Ovary (tissue), 9 donors: ENCODE results near the gene TRRAP. TPM values are rescaled to one million over a fixed set of nuclear protein-coding genes. Genes with fewer than 3 reads are reported as not detected.

Experiments
- DNase-seq, 5 donors: peaks; one replicate each; pipeline ENCODE4 v3.0.0-alpha.2; 2019 to 2020
- H3K27ac ChIP-seq, 2 donors: fragments of 200-600 bp; one replicate each; pipeline versions ENCODE4 v1.5.1 to v1.8.0; 2019 to 2022
- H3K27me3 ChIP-seq: fragments of 200-600 bp; one replicate; pipeline ENCODE4 v1.8.0; 2022
- H3K36me3 ChIP-seq: fragments of 200-600 bp; sonication (generic); one replicate; pipeline ENCODE4 v1.5.1; 2019
- H3K4me1 ChIP-seq: one replicate; pipeline ENCODE4 v1.8.1; 2013; ENCODE audit warnings: mild to moderate bottlenecking, moderate library complexity; ENCODE audit not compliant: insufficient read depth
- H3K4me3 ChIP-seq: fragments of 200-600 bp; sonication (generic); one replicate; pipeline ENCODE4 v1.5.1; 2017
- H3K9me3 ChIP-seq, 2 donors: fragments of 200-600 bp in 1 of 2; sonication (generic) in 1 of 2; one replicate each; pipeline versions ENCODE4 v1.5.1 to v1.8.1; 2013 to 2019; ENCODE audit warnings: mild to moderate bottlenecking in 1 of 2, moderate library complexity in 1 of 2
- EP300 ChIP-seq: sonication (generic); formaldehyde crosslinking; IDR thresholded peaks from one replicate; pipeline ENCODE4 v1.6.1; 2017; ENCODE audit warnings: antibody characterized with exemption
- POLR2A ChIP-seq: fragments of 450-650 bp; IDR thresholded peaks from one replicate; pipeline ENCODE4 v1.6.1; 2017; ENCODE audit warnings: antibody characterized with exemption, mild to moderate bottlenecking, moderate library complexity
- WGBS, 3 donors: extraction: QIAGEN DNeasy Blood & Tissue Kit in 1 of 3; methylation state at CpG; one replicate each; pipeline versions ENCODE4 v1.1.5 to v1.1.7; 2013 to 2017; 5-methylcytosine and 5-hydroxymethylcytosine counted together
- intact Hi-C, 4 donors: fragments of 100-400 bp; cut with DNase I; formaldehyde crosslinking; loops; one replicate each; pipeline versions ENCODE4 v1.11.0 to v1.15.1; 2022 to 2023
- polyA plus RNA-seq, 2 donors: library from polyadenylated mRNA; stranded (reverse); fragments of 200-250 nt in 1 of 2; fragments of 350-450 nt in 1 of 2; fragmentation: Illumina TruSeq in 1 of 2; extraction: RNeasy Lipid Tissue Mini Kit (QIAGEN cat#74804) in 1 of 2; gene quantifications; one replicate each; pipeline ENCODE4 v1.2.3, GENCODE V29; 2013 to 2014
- total RNA-seq, 7 donors: library from RNA; depleted of rRNA in 2 of 7; stranded (reverse); fragments of >200 nt in 2 of 7; fragmentation: NEBNext Ultra II Directional in 3 of 7; extraction: Animal tissue kit (Norgen Biotek cat#: 25700) in 3 of 7; gene quantifications; one replicate each; pipeline versions ENCODE4 v1.1.0 to v1.2.4, GENCODE V29; 2016 to 2023
- TF ChIP-seq, protein P1 (sequence below), 3 donors: fragments of 450-650 bp in 2 of 3; fragments of 200-600 bp in 1 of 3; IDR thresholded peaks; one replicate each; pipeline versions ENCODE4 v1.5.1 to v1.8.0; 2016 to 2022; ENCODE audit warnings: antibody characterized with exemption in 3 of 3, mild to moderate bottlenecking in 1 of 3
- donor health status: DM: no; HTN: no; CAD: no; lungs with moderate emphysema.
- donor health status: DM: no; HTN: no; CAD: no.
- donor health status: Bipolar disorder and iron deficiency.
- donor health status: DM: yes; HTN: yes; CAD: no.
- donor health status: DM: no; HTN: no; CAD: no.
- donor health status: DM: yes; HTN: yes; CAD: no.

Gene TRRAP
- total and polyA plus RNA-seq, 9 donors, result 15.9 to 47.9 (median 36.6) TPM

- Histone ChIP-seq H3K36me3 (no peaks in the 10 kb centered on the region), H3K27me3 (no peaks in the 10 kb centered on the region), H3K4me1 (no peaks in the 10 kb centered on the region), H3K4me3 (no peak overlapping the region), H3K9me3 (no peaks in the 10 kb centered on the region), H3K27ac (no peak overlapping the region)
- DNase-seq, result no peak
- 74 to 87% (median 80%) methylated on average over 3 of the region's 3 CpGs for WGBS, 3 donors
- TF ChIP-seq POLR2A, result no peak
- TF ChIP-seq, protein P1, sequence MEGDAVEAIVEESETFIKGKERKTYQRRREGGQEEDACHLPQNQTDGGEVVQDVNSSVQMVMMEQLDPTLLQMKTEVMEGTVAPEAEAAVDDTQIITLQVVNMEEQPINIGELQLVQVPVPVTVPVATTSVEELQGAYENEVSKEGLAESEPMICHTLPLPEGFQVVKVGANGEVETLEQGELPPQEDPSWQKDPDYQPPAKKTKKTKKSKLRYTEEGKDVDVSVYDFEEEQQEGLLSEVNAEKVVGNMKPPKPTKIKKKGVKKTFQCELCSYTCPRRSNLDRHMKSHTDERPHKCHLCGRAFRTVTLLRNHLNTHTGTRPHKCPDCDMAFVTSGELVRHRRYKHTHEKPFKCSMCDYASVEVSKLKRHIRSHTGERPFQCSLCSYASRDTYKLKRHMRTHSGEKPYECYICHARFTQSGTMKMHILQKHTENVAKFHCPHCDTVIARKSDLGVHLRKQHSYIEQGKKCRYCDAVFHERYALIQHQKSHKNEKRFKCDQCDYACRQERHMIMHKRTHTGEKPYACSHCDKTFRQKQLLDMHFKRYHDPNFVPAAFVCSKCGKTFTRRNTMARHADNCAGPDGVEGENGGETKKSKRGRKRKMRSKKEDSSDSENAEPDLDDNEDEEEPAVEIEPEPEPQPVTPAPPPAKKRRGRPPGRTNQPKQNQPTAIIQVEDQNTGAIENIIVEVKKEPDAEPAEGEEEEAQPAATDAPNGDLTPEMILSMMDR (IDR thresholded peaks at IDR 0.05), result no peak
- no peak for TF ChIP-seq EP300
- intact Hi-C loops, result no loop called here
Observed at GRCh38 chr7:98934267-98934666, 55.9 kb downstream of the TRRAP start.

GRCh38 chr7:98935811-98936210 is 57.5 kb downstream of the TRRAP start:
- no peak for DNase-seq
- 40 to 51% (median 40%) methylated on average over 2 of the region's 2 CpGs for WGBS, 3 donors
- Histone ChIP-seq H3K27ac (no peak overlapping the region), H3K9me3 (no peaks in the 10 kb centered on the region), H3K27me3 (no peaks in the 10 kb centered on the region), H3K36me3 (no peaks in the 10 kb centered on the region), H3K4me3 (no peak overlapping the region), H3K4me1 (no peaks in the 10 kb centered on the region)
- TF ChIP-seq EP300 (no peak), POLR2A (no peak)
- TF ChIP-seq, protein P1 (IDR thresholded peaks at IDR 0.05), result no peak
- intact Hi-C loops, result no loop called here

DNA sequence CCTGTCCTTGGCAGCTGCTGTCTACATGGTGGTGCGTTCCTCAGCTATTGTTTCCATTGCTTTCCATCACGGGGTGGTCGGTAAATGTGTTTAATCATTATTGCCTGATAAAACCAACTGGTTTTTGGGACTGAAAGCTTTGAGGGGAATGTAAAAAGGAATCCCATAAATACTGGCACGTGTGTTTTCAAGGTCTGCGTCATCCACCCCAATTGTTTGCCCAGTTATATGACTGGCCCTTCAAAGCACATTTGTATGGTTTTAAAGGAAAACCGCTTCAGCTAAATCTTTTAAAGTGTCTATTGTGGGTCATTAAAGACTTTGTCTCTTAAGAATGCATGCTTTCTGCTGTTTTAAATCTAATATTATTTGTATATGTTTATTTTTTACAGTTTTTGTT is 65.0 kb downstream of the TRRAP start:
- intact Hi-C loops, result no loop called here
- Histone ChIP-seq H3K36me3 (no peaks in the 10 kb centered on the region), H3K9me3 (no peaks in the 10 kb centered on the region), H3K27ac (peak overlapping the region in 1 of 2 donors; percentile 38), H3K4me3 (no peak overlapping the region), H3K4me1 (peaks cover 5% of the 10 kb centered on the region), H3K27me3 (no peaks in the 10 kb centered on the region)
- no peak for DNase-seq
- TF ChIP-seq POLR2A, result no peak
- TF ChIP-seq, protein P1 (IDR thresholded peaks at IDR 0.05), result no peak
- no peak for TF ChIP-seq EP300
- 18 to 45% (median 25%) methylated on average over 6 of the region's 6 CpGs for WGBS, 3 donors

DNA sequence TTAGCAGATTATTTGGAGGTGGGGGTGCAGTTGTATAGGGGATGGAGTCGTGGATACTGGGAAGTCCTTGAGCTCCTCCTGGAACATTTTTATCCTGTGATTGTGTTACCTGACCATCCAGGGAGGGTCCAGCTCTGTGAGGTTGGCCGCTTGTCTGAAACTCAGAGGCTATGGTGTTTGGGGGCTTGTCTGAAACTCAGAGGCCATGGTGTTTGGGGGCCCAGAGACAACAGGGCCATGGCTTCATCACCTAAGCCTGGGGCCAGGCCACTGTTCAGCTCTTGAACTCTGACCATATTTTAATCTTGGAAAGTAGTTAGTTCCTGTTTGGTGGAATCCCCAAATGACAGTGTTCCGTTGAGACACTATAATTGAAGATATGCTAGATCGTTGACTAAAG is 66.1 kb downstream of the TRRAP start:
- TF ChIP-seq, protein P1 (IDR thresholded peaks at IDR 0.05), result no peak
- no peak for TF ChIP-seq POLR2A
- no peak for TF ChIP-seq EP300
- H3K4me1 ChIP-seq, result peaks cover 5% of the 10 kb centered on the region
- no peaks in the 10 kb centered on the region for H3K9me3 ChIP-seq
- intact Hi-C loops, result no loop called here
- WGBS, 3 donors, result 82 to 89% (median 86%) methylated on average over 4 of the region's 4 CpGs
- DNase-seq, result no peak
- no peak overlapping the region for H3K27ac ChIP-seq
- no peak overlapping the region for H3K4me3 ChIP-seq
- H3K36me3 ChIP-seq, result no peaks in the 10 kb centered on the region
- no peaks in the 10 kb centered on the region for H3K27me3 ChIP-seq
